Osteocyte (in vitro differentiated cells): Measurements from ENCODE around the gene MEX3A. TPM values are rescaled to one million over a fixed set of nuclear protein-coding genes. Genes with fewer than 3 reads are reported as not detected.

ENCODE experiments used
- DNase-seq: peaks from one replicate; pipeline ENCODE4 v3.0.0; 2021; ENCODE audit warnings: mixed read lengths; ENCODE audit not compliant: unreplicated experiment; ENCODE audit errors: extremely low spot score
- H3K27ac Mint-ChIP-seq: one replicate; pipeline ENCODE4 v1.8.0; 2021; ENCODE audit warnings: mild to moderate bottlenecking, mixed read lengths; ENCODE audit not compliant: unreplicated experiment
- H3K27me3 Mint-ChIP-seq: one replicate; pipeline ENCODE4 v1.8.0; 2021; ENCODE audit warnings: mixed read lengths; ENCODE audit not compliant: unreplicated experiment
- H3K36me3 Mint-ChIP-seq: one replicate; pipeline ENCODE4 v1.8.0; 2021; ENCODE audit warnings: mixed read lengths; ENCODE audit not compliant: unreplicated experiment
- H3K4me1 Mint-ChIP-seq: one replicate; pipeline ENCODE4 v1.8.0; 2021; ENCODE audit warnings: mixed read lengths; ENCODE audit not compliant: unreplicated experiment
- H3K4me3 Mint-ChIP-seq: one replicate; pipeline ENCODE4 v1.8.0; 2021; ENCODE audit warnings: mild to moderate bottlenecking, moderate library complexity, mixed read lengths; ENCODE audit not compliant: unreplicated experiment
- H3K9me3 Mint-ChIP-seq: one replicate; pipeline ENCODE4 v1.8.0; 2021; ENCODE audit warnings: mixed read lengths; ENCODE audit not compliant: unreplicated experiment
- CTCF ChIP-seq: fragments of 200-600 bp; sonication (generic); IDR thresholded peaks from 2 replicates; pipeline ENCODE4 v1.5.0; 2021; ENCODE audit warnings: antibody characterized with exemption, mild to moderate bottlenecking, moderate library complexity
- total RNA-seq: library from RNA; stranded (reverse); gene quantifications from 2 replicates; pipeline ENCODE4 v1.2.1, GENCODE V29; 2021

MEX3A gene
- total RNA-seq, 1 donor from 2014 or later: 20.7 TPM

GRCh38 chr1:156102633-156103511 lies 20.6 kb upstream of the MEX3A start:
- Mint-ChIP-seq H3K4me1 (peaks cover 71% of the 10 kb centered on the region), H3K27me3 (no peaks in the 10 kb centered on the region), H3K4me3 (peak overlapping the region; percentile 56), H3K36me3 (no peaks in the 10 kb centered on the region), H3K9me3 (no peaks in the 10 kb centered on the region), H3K27ac (peak overlapping the region; percentile 99)
- no peak for DNase-seq
- no peak for TF ChIP-seq CTCF

DNA sequence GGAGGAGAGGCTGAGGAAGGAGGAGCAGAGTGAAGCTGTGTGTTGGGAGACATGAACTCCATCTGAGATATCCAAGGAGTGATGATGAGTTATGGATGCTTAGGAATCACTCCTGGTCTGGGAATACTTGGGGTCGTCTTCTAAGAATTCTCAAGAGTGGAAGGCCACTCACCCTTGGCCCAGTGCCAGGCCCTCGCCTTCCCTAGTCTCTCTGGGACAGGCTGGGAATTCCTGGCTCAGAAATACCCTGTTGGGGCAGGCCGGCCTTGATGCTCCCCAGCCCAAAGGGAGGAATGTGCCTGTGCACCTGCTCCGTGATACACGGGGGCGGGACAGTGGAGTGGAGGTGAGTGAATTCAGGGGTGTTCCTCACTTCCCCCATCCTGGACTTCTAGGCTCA lies 19.6 kb upstream of the MEX3A start:
- TF ChIP-seq CTCF: no peak
- no peak for DNase-seq
- Mint-ChIP-seq H3K27me3 (no peaks in the 10 kb centered on the region), H3K4me3 (no peak overlapping the region), H3K36me3 (no peaks in the 10 kb centered on the region), H3K27ac (peak overlapping the region; percentile 99), H3K9me3 (no peaks in the 10 kb centered on the region), H3K4me1 (peaks cover 71% of the 10 kb centered on the region)

DNA sequence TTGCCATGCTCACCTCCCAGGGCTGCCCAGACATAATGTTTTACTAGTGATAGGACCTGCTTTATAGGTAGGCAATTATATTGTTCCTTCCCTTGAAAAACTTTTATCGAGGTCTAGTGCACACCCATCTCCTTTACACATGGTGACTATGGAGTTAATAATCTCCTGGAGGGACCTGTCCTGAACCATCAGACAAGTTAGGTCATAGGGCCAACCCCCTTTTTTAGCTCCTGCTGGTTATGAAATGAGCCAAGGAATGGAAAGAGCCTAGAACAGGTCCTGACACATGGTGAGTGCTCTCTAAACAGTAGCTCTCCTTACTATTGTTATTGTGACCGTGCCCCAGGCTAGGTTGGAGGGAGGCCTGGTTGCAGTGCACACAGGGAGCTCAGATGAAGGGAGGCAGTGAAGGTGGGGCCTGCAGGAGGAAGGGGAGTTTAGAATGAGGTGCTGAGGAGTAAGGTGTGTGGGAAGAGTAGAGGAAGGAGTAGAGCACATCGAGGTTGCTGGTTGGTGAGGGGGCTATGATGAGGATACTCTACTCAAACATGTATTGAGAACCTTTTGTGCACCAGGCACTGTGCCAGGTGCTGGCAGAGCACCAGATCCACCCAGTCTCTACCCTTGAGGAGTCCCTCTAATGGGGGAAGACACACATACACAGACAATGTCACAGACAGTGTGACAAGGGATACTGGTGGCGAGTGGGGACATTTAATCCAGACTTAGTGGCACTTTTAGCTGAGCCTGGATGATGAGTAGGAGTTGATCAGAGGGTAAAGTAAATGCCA lies 18.1 kb upstream of the MEX3A start:
- TF ChIP-seq CTCF: no peak
- Mint-ChIP-seq H3K4me3 (no peak overlapping the region), H3K27ac (peak overlapping the region; percentile 99), H3K9me3 (no peaks in the 10 kb centered on the region), H3K27me3 (no peaks in the 10 kb centered on the region), H3K36me3 (no peaks in the 10 kb centered on the region), H3K4me1 (peaks cover 71% of the 10 kb centered on the region)
- DNase-seq: no peak

DNA sequence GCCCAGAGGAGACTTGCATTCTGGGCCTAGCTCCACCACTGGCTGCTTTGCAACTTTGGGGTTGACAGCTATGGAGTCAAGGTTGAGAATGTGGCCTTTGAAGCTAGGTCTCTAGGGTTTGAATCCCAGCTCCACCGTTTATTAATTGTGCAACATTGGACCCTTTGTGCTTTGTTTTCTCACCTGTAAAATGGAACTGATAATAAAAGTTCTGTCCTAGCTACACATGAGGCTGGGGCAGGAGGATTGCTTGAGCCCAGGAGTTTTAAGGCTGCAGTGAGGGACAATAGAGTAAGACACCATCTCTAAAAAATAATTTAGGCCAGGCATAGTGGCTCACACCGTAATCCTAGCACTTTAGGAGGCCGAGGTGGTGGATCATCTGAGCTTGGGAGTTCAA lies 17.0 kb upstream of the MEX3A start:
- no peaks in the 10 kb centered on the region for H3K36me3 Mint-ChIP-seq
- H3K27me3 Mint-ChIP-seq: no peaks in the 10 kb centered on the region
- H3K9me3 Mint-ChIP-seq: no peaks in the 10 kb centered on the region
- peak overlapping the region; percentile 15 for H3K27ac Mint-ChIP-seq
- TF ChIP-seq CTCF: no peak
- DNase-seq: no peak
- H3K4me3 Mint-ChIP-seq: no peak overlapping the region
- H3K4me1 Mint-ChIP-seq: peaks cover 60% of the 10 kb centered on the region

- DNase-seq: no peak
- Mint-ChIP-seq H3K27ac (no peak overlapping the region), H3K36me3 (no peaks in the 10 kb centered on the region), H3K4me3 (no peak overlapping the region), H3K9me3 (no peaks in the 10 kb centered on the region), H3K4me1 (peaks cover 55% of the 10 kb centered on the region), H3K27me3 (no peaks in the 10 kb centered on the region)
- TF ChIP-seq CTCF: no peak
Observed at GRCh38 chr1:156098784-156099183, 16.5 kb upstream of the MEX3A start.
